Left ventricle myocardium inferior (tissue), 1 donor: Measurements from ENCODE around the gene HRAS. TPM values are rescaled to one million over a fixed set of nuclear protein-coding genes. Genes with fewer than 3 reads are reported as not detected.

Source experiments
- DNase-seq: peaks from one replicate; pipeline ENCODE4 v3.0.0-alpha.2; 2020
- H3K27ac ChIP-seq: fragments of 200-600 bp; replicated peaks from 2 replicates; pipeline ENCODE4 v1.8.0; 2021
- H3K27me3 ChIP-seq: fragments of 200-600 bp; 2 replicates; pipeline ENCODE4 v1.8.0; 2021; ENCODE audit warnings: low read depth
- H3K36me3 ChIP-seq: fragments of 200-600 bp; 2 replicates; pipeline ENCODE4 v1.8.0; 2021
- H3K4me1 ChIP-seq: fragments of 200-600 bp; 2 replicates; pipeline ENCODE4 v1.8.0; 2021
- H3K4me3 ChIP-seq: fragments of 200-600 bp; 2 replicates; pipeline ENCODE4 v1.8.0; 2021; ENCODE audit warnings: mild to moderate bottlenecking, moderate library complexity
- H3K9me3 ChIP-seq: fragments of 200-600 bp; replicated peaks from 2 replicates; pipeline ENCODE4 v1.8.0; 2021
- CTCF ChIP-seq: fragments of 200-600 bp; IDR thresholded peaks from 2 replicates; pipeline ENCODE4 v1.8.0; 2021; ENCODE audit warnings: antibody characterized with exemption, mild to moderate bottlenecking, borderline replicate concordance
- intact Hi-C: fragments of 100-400 bp; cut with micrococcal nuclease; formaldehyde crosslinking; loops from one replicate; pipeline ENCODE4 v1.11.0; 2022
- total RNA-seq: library from RNA; stranded (reverse); fragmentation: NEBNext Ultra II Directional; extraction: Animal tissue kit (Norgen Biotek cat#: 25700); gene quantifications from one replicate; pipeline ENCODE4 v1.2.1, GENCODE V29; 2021
- donor health status: DM: no; HTN: yes; CAD: no; lungs with severe emphysema.

HRAS gene
- total RNA-seq, 1 donor from 2014 or later, result 55.9 TPM

GRCh38 chr11:502288-503178 lies 32.8 kb downstream of the HRAS start:
- Histone ChIP-seq H3K27me3 (no peaks in the 10 kb centered on the region), H3K27ac (peak overlapping the region; percentile 99), H3K4me3 (peak overlapping the region; percentile 86), H3K9me3 (no peaks in the 10 kb centered on the region), H3K4me1 (peaks cover 93% of the 10 kb centered on the region), H3K36me3 (peaks cover 41% of the 10 kb centered on the region)
- intact Hi-C loops, result no loop called here
- TF ChIP-seq CTCF, result no peak
- DNase-seq, result no peak

GRCh38 chr11:501683-502287 lies 33.6 kb downstream of the HRAS start:
- H3K4me1 ChIP-seq, result peaks cover 95% of the 10 kb centered on the region
- intact Hi-C loops, result no loop called here
- no peaks in the 10 kb centered on the region for H3K9me3 ChIP-seq
- no peaks in the 10 kb centered on the region for H3K27me3 ChIP-seq
- H3K27ac ChIP-seq, result peak overlapping the region; percentile 99
- no peak for TF ChIP-seq CTCF
- DNase-seq, result no peak
- no peak overlapping the region for H3K4me3 ChIP-seq
- peaks cover 49% of the 10 kb centered on the region for H3K36me3 ChIP-seq

GRCh38 chr11:501001-501682 lies 34.2 kb downstream of the HRAS start:
- Histone ChIP-seq H3K36me3 (peaks cover 55% of the 10 kb centered on the region), H3K27me3 (no peaks in the 10 kb centered on the region), H3K9me3 (no peaks in the 10 kb centered on the region), H3K4me1 (peaks cover 96% of the 10 kb centered on the region), H3K4me3 (no peak overlapping the region), H3K27ac (peak overlapping the region; percentile 99)
- peak; percentile 57 for DNase-seq
- intact Hi-C loops, result no loop called here
- TF ChIP-seq CTCF, result no peak

GRCh38 chr11:499201-500076 lies 35.9 kb downstream of the HRAS start:
- Histone ChIP-seq H3K27ac (peak overlapping the region; percentile 99), H3K9me3 (no peaks in the 10 kb centered on the region), H3K27me3 (no peaks in the 10 kb centered on the region), H3K4me3 (no peak overlapping the region), H3K36me3 (peaks cover 69% of the 10 kb centered on the region), H3K4me1 (peaks cover 90% of the 10 kb centered on the region)
- intact Hi-C loops, result no loop called here
- no peak for DNase-seq
- no peak for TF ChIP-seq CTCF
